ENCODE data around the gene HS3ST4.

GRCh38 chr16:25867041-25867440 lies 175.3 kb downstream of the HS3ST4 start:
- TF ChIP-seq GATA3 (IDR thresholded peaks at IDR 0.05; ENCODE audit: low read depth, low read length) (no peak), GATA2 (IDR thresholded peaks at IDR 0.05; ENCODE audit: low read depth, low read length) (no peak)

Data from SH-SY5Y (cell line).